ENCODE data around the gene NAGLU. TPM values are rescaled to one million over a fixed set of nuclear protein-coding genes. Genes with fewer than 3 reads are reported as not detected.

NAGLU gene
- total RNA-seq, 1 donor from 2014 or later = 39.1 TPM

- Histone ChIP-seq H3K27me3 (ENCODE audit: low read depth) (no peaks in the 10 kb centered on the region), H3K36me3 (peaks cover 98% of the 10 kb centered on the region), H3K4me3 (no peak overlapping the region), H3K27ac (no peak overlapping the region), H3K4me1 (no peaks in the 10 kb centered on the region), H3K9me3 (no peaks in the 10 kb centered on the region)
- no peak for DNase-seq
- no peak for TF ChIP-seq CTCF (IDR thresholded peaks at IDR 0.05)
- ATAC-seq = no peak
- intact Hi-C loops (cut with DNase I) = no loop called here
Observed at GRCh38 chr17:42502926-42503325, 33.1 kb upstream of the NAGLU start.

- no peak for TF ChIP-seq CTCF (IDR thresholded peaks at IDR 0.05)
- peaks cover 15% of the 10 kb centered on the region for H3K4me1 ChIP-seq
- no peaks in the 10 kb centered on the region for H3K9me3 ChIP-seq
- ATAC-seq (no peak), DNase-seq (no peak)
- H3K4me3 ChIP-seq = no peak overlapping the region
- no peaks in the 10 kb centered on the region for H3K27me3 ChIP-seq (ENCODE audit: low read depth)
- peaks cover 87% of the 10 kb centered on the region for H3K36me3 ChIP-seq
- H3K27ac ChIP-seq = no peak overlapping the region
- intact Hi-C loops (cut with DNase I) = no loop called here
Observed at GRCh38 chr17:42507671-42508070, 28.4 kb upstream of the NAGLU start.

GRCh38 chr17:42508426-42509165 is 27.4 kb upstream of the NAGLU start:
- DNase-seq (no peak), ATAC-seq (no peak)
- H3K4me3 ChIP-seq = no peak overlapping the region
- peaks cover 21% of the 10 kb centered on the region for H3K4me1 ChIP-seq
- intact Hi-C loops (cut with DNase I) = no loop called here
- no peak overlapping the region for H3K27ac ChIP-seq
- no peaks in the 10 kb centered on the region for H3K27me3 ChIP-seq (ENCODE audit: low read depth)
- peaks cover 78% of the 10 kb centered on the region for H3K36me3 ChIP-seq
- TF ChIP-seq CTCF (IDR thresholded peaks at IDR 0.05) = no peak
- no peaks in the 10 kb centered on the region for H3K9me3 ChIP-seq

- Histone ChIP-seq H3K27ac (no peak overlapping the region), H3K27me3 (ENCODE audit: low read depth) (no peaks in the 10 kb centered on the region), H3K4me3 (no peak overlapping the region), H3K9me3 (no peaks in the 10 kb centered on the region), H3K36me3 (peaks cover 78% of the 10 kb centered on the region), H3K4me1 (peaks cover 21% of the 10 kb centered on the region)
- no peak for ATAC-seq
- intact Hi-C loops (cut with DNase I) = no loop called here
- DNase-seq = no peak
- TF ChIP-seq CTCF (IDR thresholded peaks at IDR 0.05) = no peak
Observed at GRCh38 chr17:42509409-42509808, 26.6 kb upstream of the NAGLU start.

- H3K9me3 ChIP-seq = no peaks in the 10 kb centered on the region
- intact Hi-C loops (cut with DNase I) = loop anchor here (10.0 kb wide), 1 partner anchor 195 kb away; no protein-coding TSS in a partner anchor
Observed at GRCh38 chr17:42509841-42510240, 26.2 kb upstream of the NAGLU start.

More at GRCh38 chr17:42509841-42510240, 26.2 kb upstream of the NAGLU start:
- Histone ChIP-seq H3K27me3 (ENCODE audit: low read depth) (no peaks in the 10 kb centered on the region), H3K27ac (no peak overlapping the region), H3K4me3 (no peak overlapping the region), H3K36me3 (peaks cover 78% of the 10 kb centered on the region), H3K4me1 (peaks cover 21% of the 10 kb centered on the region)
- ATAC-seq (no peak), DNase-seq (no peak)
- no peak for TF ChIP-seq CTCF (IDR thresholded peaks at IDR 0.05)

Measured in lower lobe of right lung (tissue), 2 donors.